PFSK-1 (cell line): ENCODE data around the gene IQCE.

Source experiments
- FOXP2 ChIP-seq: optimal IDR thresholded peaks from 2 replicates; pipeline ENCODE3; 2011; ENCODE audit warnings: borderline replicate concordance, control low read depth, inconsistent platforms; ENCODE audit not compliant: insufficient read depth; ENCODE audit errors: extremely low read length, extremely low read depth
- POLR2AphosphoS5 ChIP-seq: IDR thresholded peaks from 2 replicates; pipeline ENCODE4 v1.6.1; 2012; ENCODE audit warnings: low read depth, mild to moderate bottlenecking, control low read depth, low read length, moderate library complexity
- SIN3A ChIP-seq: IDR thresholded peaks from 2 replicates; pipeline ENCODE4 v1.6.1; 2012; ENCODE audit warnings: mild to moderate bottlenecking, low read length, moderate library complexity, borderline replicate concordance; ENCODE audit not compliant: insufficient read depth
- TAF1 ChIP-seq: IDR thresholded peaks from 2 replicates; pipeline ENCODE4 v1.6.1; 2012; ENCODE audit warnings: low read length, control low read depth, borderline replicate concordance; ENCODE audit not compliant: insufficient read depth
- TF ChIP-seq, protein P1 (sequence below), 2 experiments: IDR thresholded peaks; 2 replicates each; pipeline versions ENCODE4 v1.6.1 to v1.8.0; 2011 to 2012; ENCODE audit warnings: low read depth in 2 of 2, low read length in 2 of 2, control low read depth in 1 of 2, inconsistent platforms in 1 of 2, mild to moderate bottlenecking in 1 of 2, moderate library complexity in 1 of 2; ENCODE audit not compliant: insufficient read depth in 1 of 2

IQCE gene

DNA sequence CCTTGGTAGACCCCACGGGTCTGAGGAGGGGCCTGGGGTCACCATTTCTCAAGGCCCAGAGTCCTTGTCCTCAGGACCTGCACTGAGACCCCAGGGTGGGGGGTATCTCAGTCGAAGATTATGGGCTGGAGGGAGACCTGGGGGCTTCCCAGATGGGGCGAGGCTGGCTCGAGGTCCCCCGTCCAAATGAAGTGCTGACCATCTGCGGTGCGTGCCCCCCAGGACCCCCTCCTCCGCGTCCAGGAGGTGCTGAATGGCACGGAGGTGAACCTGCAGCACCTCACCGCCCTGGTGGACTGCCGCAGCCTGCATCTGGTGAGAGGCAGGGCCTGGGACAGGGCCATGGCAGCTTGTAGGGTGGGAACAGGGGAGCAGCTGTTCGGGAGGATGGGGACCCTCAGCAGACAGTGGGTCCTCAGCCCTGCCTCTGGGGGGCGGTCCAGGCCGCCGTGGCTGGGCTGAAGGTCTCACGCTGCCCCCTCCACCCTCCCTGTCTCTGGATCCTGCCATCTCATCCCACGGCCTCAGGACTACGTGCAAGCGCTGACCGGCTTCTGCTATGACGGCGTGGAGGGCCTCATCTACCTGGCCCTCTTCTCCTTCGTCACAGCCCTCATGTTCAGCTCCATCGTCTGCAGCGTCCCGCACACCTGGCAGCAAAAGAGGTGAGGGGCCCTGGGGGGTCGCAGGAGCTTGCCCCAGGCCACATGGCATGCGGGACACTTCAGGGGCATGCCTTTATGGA lies 97.3 kb downstream of the IQCE start:
- TF ChIP-seq, protein P1, sequence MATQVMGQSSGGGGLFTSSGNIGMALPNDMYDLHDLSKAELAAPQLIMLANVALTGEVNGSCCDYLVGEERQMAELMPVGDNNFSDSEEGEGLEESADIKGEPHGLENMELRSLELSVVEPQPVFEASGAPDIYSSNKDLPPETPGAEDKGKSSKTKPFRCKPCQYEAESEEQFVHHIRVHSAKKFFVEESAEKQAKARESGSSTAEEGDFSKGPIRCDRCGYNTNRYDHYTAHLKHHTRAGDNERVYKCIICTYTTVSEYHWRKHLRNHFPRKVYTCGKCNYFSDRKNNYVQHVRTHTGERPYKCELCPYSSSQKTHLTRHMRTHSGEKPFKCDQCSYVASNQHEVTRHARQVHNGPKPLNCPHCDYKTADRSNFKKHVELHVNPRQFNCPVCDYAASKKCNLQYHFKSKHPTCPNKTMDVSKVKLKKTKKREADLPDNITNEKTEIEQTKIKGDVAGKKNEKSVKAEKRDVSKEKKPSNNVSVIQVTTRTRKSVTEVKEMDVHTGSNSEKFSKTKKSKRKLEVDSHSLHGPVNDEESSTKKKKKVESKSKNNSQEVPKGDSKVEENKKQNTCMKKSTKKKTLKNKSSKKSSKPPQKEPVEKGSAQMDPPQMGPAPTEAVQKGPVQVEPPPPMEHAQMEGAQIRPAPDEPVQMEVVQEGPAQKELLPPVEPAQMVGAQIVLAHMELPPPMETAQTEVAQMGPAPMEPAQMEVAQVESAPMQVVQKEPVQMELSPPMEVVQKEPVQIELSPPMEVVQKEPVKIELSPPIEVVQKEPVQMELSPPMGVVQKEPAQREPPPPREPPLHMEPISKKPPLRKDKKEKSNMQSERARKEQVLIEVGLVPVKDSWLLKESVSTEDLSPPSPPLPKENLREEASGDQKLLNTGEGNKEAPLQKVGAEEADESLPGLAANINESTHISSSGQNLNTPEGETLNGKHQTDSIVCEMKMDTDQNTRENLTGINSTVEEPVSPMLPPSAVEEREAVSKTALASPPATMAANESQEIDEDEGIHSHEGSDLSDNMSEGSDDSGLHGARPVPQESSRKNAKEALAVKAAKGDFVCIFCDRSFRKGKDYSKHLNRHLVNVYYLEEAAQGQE (IDR thresholded peaks at IDR 0.05; ENCODE audit: insufficient read depth in 1 of 2, low read depth in 2 of 2, low read length in 2 of 2) = no peak
- TF ChIP-seq SIN3A (no peak), FOXP2 (no peak), POLR2AphosphoS5 (no peak)

DNA sequence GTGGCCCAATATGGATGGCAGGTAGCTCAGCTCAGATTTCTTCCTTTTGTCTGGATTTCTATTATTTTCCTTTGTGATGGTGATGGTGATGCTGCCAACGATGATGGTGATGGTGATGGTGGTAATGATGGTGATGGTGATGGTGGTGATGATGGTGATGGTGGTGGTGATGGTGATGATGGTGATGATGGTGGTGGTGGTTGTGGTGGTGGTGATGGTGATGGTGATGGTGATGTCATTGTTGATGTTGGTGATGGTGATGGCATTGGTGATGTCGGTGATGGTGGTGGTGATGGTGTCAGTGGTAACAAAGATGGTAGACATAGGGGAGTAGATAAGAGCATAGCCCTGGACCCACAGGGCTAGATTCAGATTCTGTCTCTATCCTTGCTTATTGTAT lies 98.4 kb downstream of the IQCE start:
- no peak for TF ChIP-seq SIN3A
- TF ChIP-seq TAF1 = no peak
- TF ChIP-seq, protein P1 (IDR thresholded peaks at IDR 0.05; ENCODE audit: insufficient read depth in 1 of 2, low read depth in 2 of 2, low read length in 2 of 2) = no peak
- no peak for TF ChIP-seq FOXP2
- no peak for TF ChIP-seq POLR2AphosphoS5

DNA sequence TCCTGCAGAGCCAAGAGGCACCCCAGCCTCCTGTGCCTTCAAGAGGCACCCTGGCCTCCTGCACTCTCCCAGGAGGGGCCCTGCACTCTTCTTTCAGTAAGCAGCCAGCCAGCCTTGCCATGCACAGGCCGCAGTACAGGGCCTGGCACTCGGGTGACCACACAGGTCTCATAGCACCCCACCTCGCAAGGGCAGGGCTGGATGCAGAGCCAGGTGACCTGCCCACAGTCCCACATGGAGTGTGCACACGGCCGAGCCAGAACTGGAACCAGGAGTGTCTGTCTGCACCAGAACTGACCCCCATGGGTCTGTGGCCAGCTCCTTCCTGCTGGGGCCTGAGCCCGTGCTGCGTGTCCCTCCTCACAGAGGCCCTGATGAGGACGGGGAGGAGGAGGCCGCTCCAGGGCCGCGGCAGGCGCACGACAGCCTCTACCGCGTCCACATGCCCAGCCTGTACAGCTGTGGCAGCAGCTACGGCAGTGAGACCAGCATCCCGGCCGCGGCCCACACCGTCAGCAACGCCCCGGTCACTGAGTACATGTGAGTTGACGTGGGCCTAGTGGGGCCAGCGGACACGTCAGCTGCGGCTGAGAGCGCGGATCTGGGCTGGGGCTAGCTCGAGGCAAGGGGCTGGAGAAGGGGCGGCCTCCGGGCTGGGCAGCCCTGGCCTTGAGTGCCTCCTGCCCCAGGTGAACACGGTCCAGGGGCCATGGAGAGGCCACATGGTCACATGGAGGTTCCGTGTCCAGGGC lies 99.3 kb downstream of the IQCE start:
- TF ChIP-seq FOXP2 = no peak
- TF ChIP-seq POLR2AphosphoS5 = no peak
- no peak for TF ChIP-seq TAF1
- TF ChIP-seq SIN3A = no peak
- TF ChIP-seq, protein P1 (IDR thresholded peaks at IDR 0.05; ENCODE audit: insufficient read depth in 1 of 2, low read depth in 2 of 2, low read length in 2 of 2) = no peak

DNA sequence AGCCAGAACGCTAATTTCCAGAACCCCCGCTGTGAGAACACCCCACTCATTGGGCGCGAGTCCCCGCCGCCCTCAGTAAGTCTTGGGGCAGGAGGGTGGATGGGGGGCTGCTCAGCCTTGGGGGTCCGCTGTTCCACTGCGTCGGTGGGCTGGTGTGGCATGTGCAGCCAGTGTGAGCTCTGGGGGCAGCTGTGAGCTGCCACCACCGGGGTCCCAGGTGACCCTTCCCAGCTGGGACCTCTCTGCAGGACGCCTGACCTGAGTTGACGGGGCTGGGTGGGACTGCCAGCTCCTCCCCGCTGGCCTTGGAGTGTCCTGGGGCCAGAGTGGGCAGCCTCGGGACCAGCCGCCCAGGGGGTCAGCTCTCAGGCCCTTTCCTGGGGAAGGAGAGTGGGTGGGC lies 100.2 kb downstream of the IQCE start:
- TF ChIP-seq, protein P1 (IDR thresholded peaks at IDR 0.05; ENCODE audit: insufficient read depth in 1 of 2, low read depth in 2 of 2, low read length in 2 of 2) = no peak
- no peak for TF ChIP-seq POLR2AphosphoS5
- no peak for TF ChIP-seq FOXP2
- no peak for TF ChIP-seq TAF1
- TF ChIP-seq SIN3A = no peak
